HPDE6-E6E7 (cell line): ENCODE results near the gene RPUSD2.

ENCODE experiments used
- DNase-seq: peaks from one replicate; pipeline ENCODE4 v3.0.0; 2011; ENCODE audit warnings: missing footprints; ENCODE audit errors: extremely low spot score

The RPUSD2 gene

DNA sequence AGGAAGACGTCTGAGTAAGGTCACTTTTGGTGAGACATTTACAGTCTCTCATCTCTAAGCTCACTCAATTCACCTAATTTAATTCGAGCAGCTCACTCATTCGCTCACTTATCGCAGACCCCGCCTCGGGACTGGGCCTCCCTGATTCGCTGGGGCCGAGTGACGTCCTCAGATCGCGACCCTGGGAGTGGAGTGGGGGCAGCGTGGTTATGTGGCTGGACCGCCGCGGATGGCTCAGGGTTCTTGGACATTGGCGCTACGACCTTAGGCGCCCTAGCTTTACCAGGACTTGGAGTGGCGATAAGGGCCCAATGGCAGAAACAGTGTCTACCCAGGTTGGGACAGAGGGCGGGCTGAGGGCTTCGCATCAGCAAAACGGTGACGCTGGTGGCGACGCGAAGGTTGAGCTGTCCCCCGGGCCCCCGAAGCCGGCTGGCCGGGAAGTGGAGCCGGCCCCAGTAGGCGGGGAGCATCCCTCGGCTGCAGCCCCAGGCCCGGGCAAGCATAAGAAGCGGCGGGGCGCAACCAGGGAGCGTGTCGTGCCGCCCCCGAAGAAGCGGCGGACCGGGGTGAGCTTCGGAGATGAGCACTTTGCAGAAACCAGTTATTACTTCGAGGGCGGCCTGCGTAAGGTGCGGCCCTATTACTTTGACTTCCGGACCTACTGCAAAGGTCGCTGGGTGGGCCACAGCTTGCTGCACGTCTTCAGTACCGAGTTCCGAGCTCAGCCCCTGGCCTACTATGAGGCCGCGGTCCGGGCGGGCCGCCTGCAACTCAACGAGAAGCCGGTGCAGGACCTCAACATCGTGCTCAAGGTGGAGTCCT lies at the start of gene RPUSD2:
Gene RPUSD2, plus strand, starts transcription at position 171 of the 825 bp plus-strand sequence. Its CDS starts 39 bp downstream, at position 210.
- DNase-seq: peak; percentile 94

GRCh38 chr15:40523611-40524010 lies 45.5 kb upstream of the RPUSD2 start:
- no peak for DNase-seq

GRCh38 chr15:40525855-40526254 lies 43.2 kb upstream of the RPUSD2 start:
- DNase-seq: no peak

GRCh38 chr15:40528801-40529200 lies 40.3 kb upstream of the RPUSD2 start:
- no peak for DNase-seq

- DNase-seq: no peak
Observed at GRCh38 chr15:40533763-40534364, 35.2 kb upstream of the RPUSD2 start.

DNA sequence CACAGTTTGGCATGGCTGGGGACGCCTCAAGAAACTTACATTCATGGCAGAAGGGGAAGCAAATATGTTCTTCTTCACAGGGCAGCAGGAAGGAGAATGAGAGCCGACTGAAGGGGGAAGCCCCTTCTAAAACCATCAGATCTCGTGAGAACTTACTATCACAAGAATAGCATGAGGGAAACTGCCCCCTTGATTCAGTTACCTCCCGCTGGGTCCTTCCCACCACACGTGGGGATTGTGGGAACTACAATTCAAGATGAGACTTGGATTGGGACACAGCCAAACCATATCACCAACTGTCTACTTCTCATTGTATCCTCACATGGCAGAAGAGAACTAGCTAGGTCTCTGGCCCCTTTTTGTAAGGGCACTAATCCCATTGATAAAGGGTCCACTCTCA lies 34.7 kb upstream of the RPUSD2 start:
- DNase-seq: no peak

DNA sequence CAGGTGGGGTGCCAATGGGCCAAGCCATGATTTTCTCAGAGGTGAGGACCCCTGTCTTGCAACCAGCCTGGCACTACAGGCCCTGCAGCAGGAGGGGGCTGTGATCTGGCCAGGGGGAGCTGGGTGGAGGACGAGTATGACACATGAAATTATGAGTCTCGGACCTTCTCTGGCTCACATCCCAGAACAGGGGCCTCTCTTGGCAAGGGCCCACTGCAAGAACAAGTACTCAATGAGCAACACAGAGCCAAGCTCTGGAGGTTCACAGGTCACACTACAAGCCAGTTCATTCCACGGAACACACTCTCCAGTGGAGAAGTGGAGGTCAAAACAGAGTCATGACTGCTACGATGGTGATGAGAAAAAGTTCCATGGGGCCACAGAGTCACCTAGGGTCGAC lies 32.6 kb upstream of the RPUSD2 start:
- DNase-seq: no peak

- DNase-seq: no peak
Observed at GRCh38 chr15:40538976-40539375, 30.1 kb upstream of the RPUSD2 start.

DNA sequence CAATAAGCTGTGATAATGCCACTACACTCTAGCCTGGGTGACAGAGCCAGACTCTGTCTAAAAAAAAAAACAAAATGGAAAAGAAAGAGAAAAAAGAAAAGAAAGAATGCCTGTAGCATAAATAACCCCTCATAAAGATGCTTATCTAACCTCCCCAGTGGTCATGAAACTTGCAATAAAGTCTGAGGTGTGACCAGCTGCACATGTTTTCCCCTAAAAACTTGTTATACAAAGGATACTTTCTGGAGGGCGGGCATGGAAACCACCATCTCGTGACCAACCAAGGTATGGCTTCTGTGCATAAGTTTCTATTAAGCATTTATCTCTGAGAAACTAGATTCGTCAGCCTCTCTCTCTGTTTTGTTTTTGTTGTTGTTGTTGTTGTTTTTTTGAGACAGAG lies 26.0 kb upstream of the RPUSD2 start:
- no peak for DNase-seq

- DNase-seq: no peak
Observed at GRCh38 chr15:40543631-40544294, 25.3 kb upstream of the RPUSD2 start.

DNA sequence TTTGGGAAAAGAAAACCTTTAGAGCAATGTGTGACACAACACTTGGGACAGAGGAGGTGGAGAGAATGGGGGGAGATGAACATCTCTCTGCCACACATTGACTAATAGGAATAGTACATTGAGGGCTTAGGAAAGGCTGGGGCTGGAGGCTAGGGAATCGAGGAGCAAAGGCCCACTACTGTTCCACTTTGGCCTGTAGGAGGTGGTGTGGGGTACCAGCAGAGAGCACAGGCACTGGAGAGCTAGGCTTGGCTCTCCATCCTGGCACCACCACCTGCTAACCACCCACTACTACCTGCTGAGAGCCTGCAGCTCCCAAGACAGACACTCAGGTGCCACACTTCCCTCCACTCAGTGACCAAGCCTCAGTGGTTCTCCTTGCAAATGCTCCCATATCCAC lies 23.6 kb upstream of the RPUSD2 start:
- DNase-seq: no peak

- no peak for DNase-seq
Observed at GRCh38 chr15:40548610-40549009, 20.5 kb upstream of the RPUSD2 start.

DNA sequence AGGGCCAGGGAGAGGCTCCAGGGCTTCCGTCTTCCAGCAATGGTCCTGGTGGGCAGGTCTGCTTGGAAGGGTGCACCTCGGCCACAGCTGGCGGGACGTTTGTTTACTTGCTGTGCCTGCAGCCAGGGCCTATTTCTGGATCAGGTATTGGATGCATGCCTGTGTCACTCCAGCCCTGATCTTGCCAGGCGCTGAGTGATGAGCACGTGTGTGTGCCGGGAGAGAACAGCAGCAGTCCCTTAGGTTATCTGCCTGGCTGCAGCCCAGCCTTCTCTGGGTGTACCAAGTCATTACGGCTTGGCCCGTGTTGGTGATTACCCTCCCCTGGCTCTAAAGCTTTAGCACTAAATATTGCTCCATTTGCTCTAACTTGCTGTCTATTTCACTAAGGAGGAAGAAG lies 19.2 kb upstream of the RPUSD2 start:
- no peak for DNase-seq

DNA sequence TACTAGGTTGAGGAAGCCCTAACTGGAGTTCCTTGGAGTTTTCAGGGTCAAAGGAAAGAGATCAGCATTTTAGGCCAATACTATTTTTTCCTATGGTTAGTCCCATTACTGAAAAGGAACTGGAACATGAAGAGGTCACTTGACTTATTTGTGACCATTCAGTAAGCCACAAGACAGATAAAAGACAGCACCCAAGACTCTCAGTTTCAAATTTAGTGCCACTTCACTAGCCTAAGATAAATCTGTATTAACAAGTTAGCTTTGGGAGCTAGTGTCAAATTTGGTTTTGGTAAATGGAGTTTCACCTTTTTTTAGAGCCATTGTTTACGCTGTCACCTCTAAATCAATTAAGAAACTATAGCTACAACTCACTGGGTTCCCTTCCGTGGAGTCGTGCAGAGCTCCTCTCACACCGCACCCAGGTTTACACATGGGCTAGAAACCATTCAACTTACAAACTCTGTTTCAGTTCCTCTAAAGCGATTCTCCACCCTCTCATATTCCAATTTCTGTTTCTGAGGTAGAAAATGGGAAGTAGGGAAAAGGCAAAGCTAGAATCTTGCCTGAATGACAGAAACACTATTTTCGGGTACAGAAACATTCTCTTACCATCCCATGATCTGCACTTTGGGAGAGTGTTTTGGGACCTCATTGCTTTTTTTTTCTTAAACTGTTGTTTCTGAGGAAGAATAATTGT lies 18.6 kb upstream of the RPUSD2 start:
- no peak for DNase-seq

DNA sequence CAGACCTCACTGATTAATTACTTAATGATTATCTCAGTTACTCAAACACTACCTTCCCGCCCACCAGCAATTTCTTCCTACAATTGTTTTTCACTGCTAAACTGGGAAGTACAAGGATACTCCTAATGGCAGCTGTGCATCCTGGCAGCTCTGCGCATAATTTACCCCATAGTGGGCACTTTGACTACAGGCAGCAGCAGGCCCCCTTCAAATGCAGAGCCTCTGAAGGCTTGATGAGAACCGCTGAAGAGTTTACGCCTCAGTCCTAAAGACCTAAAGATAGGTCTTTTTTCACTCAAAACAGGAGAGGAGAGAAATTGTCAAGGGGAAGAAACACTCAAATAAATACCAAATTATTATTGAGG lies 15.0 kb upstream of the RPUSD2 start:
- no peak for DNase-seq

DNA sequence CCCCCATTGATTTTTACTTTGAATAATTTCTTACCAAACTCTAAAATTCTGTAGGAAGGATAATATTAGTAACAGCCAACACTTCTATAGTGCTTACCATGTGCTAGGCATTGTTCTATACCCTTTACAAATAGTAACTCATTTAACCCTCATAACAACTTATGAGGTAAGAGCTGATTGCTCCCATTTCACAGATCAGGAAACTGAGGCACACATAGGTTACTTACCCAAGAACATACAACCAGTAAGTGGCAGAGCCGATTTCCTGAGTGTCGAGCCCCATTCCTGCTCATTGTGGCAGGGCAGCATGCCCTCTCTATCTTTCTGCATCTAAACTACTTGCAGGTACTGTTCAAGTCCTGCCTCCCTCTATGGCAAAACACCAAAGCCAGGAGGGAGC lies 13.2 kb upstream of the RPUSD2 start:
- no peak for DNase-seq

DNA sequence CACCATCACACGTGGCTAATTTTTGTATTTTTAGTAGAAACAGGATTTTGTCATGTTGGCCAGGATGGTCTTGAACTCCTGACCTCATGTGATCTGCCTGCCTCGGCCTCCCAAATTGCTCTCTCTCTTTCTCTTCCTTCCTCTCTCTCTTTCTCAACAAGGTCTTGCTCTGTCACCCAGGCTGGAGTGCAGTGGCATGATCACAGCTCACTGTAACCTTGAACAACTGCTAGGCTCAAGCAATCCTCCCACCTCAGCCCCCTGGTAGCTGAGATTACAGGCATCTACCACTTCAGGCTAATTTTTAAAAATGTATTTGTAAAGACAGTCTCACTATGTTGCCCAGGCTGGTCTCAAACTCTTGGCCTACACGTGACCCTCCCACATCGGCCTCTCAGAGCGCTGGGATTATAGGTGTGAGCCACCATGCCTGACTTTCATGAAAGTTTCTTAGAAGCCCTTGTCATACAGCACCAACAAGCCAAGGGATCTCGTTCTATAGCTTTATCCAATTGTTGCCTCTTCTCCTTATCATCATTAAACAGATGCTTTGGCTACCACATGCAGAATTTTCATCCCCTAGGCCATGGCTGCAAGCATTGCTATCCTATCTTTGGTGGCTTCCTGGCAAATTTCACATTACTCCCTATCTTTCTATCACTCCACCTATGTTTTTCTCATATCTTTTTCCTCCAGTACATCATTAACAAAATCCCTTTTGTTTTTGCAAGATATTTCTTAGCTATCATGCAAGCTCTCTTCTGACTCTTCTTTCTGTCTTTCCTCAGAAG lies 10.0 kb upstream of the RPUSD2 start:
- no peak for DNase-seq

DNA sequence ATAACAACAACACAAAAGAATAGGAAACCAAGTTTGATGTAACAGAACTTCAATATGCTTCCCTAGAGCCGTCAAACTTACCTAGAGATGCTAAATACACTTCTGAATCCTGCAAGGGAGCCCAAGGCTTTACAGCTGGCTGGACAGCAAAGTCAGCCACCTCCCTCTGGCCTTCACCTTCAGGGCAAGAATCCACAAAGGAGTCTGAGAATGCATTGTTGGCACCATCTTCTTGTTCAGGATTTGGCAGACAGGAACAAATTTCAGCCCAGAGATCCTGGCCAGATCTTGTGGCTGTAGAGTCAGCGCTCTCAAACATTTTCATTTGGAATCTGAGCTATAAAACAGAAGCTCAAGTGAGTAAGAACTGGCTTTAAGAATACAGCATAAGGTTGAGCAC lies 6.4 kb upstream of the RPUSD2 start:
- DNase-seq: no peak

DNA sequence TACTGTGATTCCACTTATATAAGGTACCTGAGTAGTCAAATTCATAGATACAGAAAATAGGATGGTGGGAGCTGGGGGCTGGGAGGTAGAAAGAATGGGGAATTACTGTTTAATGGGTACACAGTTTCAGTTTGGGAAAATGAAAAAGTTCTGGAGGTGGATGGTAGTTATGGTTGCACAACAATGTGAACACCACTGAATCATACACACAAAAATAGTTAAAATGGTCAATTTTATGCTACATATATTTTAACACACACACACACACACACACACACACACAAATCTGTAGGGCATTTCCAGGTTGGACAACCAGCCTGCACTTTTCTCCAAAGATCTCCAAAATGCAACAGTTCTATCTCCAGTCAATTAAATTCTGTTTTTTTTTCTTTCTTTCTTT lies 5.7 kb upstream of the RPUSD2 start:
- no peak for DNase-seq

- peak; percentile 100 for DNase-seq
Observed at GRCh38 chr15:40564591-40565332, 4.3 kb upstream of the RPUSD2 start, which contains the start of gene CCDC32. Gene CCDC32, minus strand, starts transcription at chr15:40565042. Its CDS starts 2,027 bp downstream, at chr15:40563015.
